Large intestine (tissue), 3 donors: ENCODE results near the gene POU2AF1. TPM values are rescaled to one million over a fixed set of nuclear protein-coding genes. Genes with fewer than 3 reads are reported as not detected.

Experiments used
- DNase-seq, 2 donors: peaks; one replicate each; pipeline versions ENCODE4 v3.0.0 to v3.0.0-alpha.2; 2013
- H3K27ac ChIP-seq: one replicate; pipeline ENCODE4 v1.5.1; 2013; ENCODE audit warnings: low read length
- H3K27me3 ChIP-seq: 2 replicates; pipeline ENCODE4 v1.6.1; 2013; ENCODE audit warnings: low read length; ENCODE audit not compliant: control insufficient read depth, insufficient read depth
- H3K36me3 ChIP-seq: 2 replicates; pipeline ENCODE4 v1.6.1; 2013; ENCODE audit warnings: low read length; ENCODE audit not compliant: control insufficient read depth, insufficient read depth
- H3K4me1 ChIP-seq: one replicate; pipeline ENCODE4 v1.6.1; 2013; ENCODE audit warnings: low read length; ENCODE audit not compliant: control insufficient read depth, insufficient read depth
- H3K4me3 ChIP-seq: one replicate; pipeline ENCODE4 v1.5.1; 2013; ENCODE audit warnings: low read length
- H3K9me3 ChIP-seq: one replicate; pipeline ENCODE4 v1.6.1; 2013; ENCODE audit warnings: mild to moderate bottlenecking, low read depth, low read length, moderate library complexity; ENCODE audit not compliant: control insufficient read depth
- WGBS: methylation state at CpG from one replicate; pipeline ENCODE4 v1.1.5; 2013; ENCODE audit warnings: low lambda C conversion rate; ENCODE audit not compliant: insufficient coverage; 5-methylcytosine and 5-hydroxymethylcytosine counted together
- polyA plus RNA-seq: library from polyadenylated mRNA; unstranded; fragments of 120-200 nt; gene quantifications from one replicate; pipeline ENCODE4 v1.2.1, GENCODE V29; 2013

POU2AF1 gene
- polyA plus RNA-seq, 1 donor = 1.2 TPM

DNA sequence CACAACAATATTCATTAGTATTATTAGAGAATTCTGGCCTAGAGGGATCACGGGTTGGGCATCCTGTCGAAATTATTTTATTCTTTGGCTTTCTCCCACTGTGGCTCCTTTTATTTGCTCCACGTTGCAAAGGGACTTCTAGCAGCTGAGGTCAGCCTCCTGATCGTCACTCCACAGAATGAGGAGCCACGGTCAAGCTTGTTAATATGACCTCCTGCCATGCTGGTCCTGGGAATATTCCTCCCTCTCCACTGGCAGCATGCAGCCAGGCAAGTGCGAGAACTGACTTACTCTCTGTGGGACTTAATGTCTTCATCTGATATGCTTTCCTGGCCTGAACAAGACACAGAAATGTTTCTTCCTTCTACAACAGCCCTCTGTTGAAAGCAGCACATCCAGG is 59.8 kb downstream of the POU2AF1 start:
- H3K36me3 ChIP-seq = no peaks in the 10 kb centered on the region
- H3K4me3 ChIP-seq = no peak overlapping the region
- no peaks in the 10 kb centered on the region for H3K9me3 ChIP-seq
- no CpG with 5 or more reads among the region's 6 CpGs for WGBS
- no peaks in the 10 kb centered on the region for H3K27me3 ChIP-seq
- peaks cover 12% of the 10 kb centered on the region for H3K4me1 ChIP-seq
- no peak for DNase-seq
- H3K27ac ChIP-seq = no peak overlapping the region

DNA sequence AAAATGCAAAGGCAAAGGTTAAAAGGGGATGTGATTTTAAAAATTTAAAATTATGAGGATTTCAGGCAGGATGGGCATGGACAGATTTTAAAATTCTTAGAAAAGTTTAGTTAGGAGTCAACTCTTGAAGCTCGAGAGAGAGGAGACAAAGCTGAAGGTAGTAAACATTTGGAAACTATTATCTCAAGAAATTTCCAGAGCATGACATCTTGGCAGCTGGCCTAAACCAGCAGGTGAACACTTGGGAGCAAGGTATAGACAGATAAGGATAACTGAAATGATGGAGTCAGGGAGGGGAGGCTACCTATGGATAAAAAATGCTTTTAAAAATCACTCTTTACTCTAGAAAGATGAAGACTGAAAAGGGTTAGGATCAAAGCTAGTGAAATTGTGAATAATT is 67.0 kb downstream of the POU2AF1 start:
- Histone ChIP-seq H3K4me1 (peaks cover 8% of the 10 kb centered on the region), H3K27me3 (no peaks in the 10 kb centered on the region), H3K9me3 (no peaks in the 10 kb centered on the region), H3K27ac (no peak overlapping the region), H3K36me3 (no peaks in the 10 kb centered on the region), H3K4me3 (no peak overlapping the region)
- DNase-seq = peak in 1 of 2 donors; percentile 73
- WGBS = 20% methylated on average over 1 of the region's 1 CpG

DNA sequence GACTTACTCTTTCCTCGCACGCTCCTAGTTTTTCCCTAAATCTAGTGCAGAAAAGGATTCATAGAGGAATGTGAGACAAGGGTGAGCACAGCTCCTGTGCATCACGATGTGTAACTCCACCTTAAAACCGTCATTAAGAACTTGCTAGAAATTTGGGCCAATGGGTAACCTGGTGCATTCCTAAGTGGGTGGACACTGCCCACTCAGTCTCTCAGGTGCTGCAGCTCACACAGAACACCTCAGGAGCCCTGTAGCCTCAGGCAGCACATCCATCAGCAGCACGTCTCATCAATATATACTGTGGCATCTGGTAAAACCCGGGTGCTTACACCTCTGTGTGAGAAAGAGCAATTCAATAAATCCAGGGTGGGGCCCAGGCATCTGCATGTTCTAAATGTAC is 68.4 kb downstream of the POU2AF1 start:
- no peak overlapping the region for H3K27ac ChIP-seq
- no peaks in the 10 kb centered on the region for H3K36me3 ChIP-seq
- peaks cover 8% of the 10 kb centered on the region for H3K4me1 ChIP-seq
- no peaks in the 10 kb centered on the region for H3K9me3 ChIP-seq
- no CpG with 5 or more reads among the region's 6 CpGs for WGBS
- no peaks in the 10 kb centered on the region for H3K27me3 ChIP-seq
- DNase-seq = no peak
- no peak overlapping the region for H3K4me3 ChIP-seq

DNA sequence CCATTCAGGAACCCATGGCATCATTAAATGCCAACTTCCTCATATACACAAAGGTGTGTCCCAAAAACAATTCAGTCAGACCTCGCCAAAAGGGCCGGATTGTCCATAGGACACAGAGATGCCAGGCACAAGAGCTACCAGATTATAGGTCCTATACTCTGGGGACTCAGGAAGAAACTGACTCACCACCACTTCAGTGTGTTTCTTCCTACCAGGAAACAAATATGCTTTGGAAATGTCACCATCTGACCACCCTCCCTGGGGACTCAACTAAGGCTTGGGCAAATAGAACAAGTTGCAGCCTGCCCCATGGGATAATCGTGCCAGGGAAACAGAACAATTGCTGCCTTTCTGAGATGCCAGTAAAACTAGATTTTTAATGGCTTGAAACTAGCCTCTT is 69.0 kb downstream of the POU2AF1 start:
- no peaks in the 10 kb centered on the region for H3K36me3 ChIP-seq
- H3K27me3 ChIP-seq = no peaks in the 10 kb centered on the region
- H3K4me1 ChIP-seq = peaks cover 8% of the 10 kb centered on the region
- no CpG with 5 or more reads among the region's 3 CpGs for WGBS
- no peak for DNase-seq
- no peak overlapping the region for H3K4me3 ChIP-seq
- no peak overlapping the region for H3K27ac ChIP-seq
- no peaks in the 10 kb centered on the region for H3K9me3 ChIP-seq

DNA sequence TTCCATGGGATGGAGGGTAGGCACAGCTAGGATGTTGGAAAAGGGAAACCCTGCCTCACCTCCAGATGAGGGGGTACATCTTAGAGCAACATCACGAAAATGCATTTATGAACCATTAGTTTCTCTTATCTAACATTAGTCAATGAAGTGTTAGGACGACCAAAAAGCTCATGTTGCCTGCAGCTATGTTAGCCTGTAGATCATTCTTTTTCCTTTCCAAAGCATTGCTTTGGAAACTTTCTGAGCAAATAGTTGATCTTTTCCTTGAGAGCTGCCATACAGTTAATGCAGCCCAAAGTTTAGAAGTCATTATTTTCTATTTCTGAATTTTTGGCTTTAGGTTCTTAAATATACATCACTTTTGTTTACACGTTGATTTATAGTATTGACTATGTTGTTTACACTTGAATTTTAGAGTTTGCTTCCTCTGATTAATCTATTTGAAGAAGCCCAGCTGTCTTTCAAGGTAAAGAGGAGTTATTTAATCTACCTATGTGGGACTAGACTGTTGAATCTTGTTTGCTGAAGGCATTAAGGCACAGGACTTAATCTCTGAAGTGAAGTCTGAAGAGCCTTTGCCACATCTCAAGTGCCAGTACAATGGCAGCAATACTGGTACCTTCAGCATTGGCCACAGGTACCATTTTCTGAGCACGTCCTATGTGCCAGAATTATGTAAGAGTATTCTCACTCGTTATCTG is 69.7 kb downstream of the POU2AF1 start:
- 52% methylated on average over 3 of the region's 5 CpGs for whole genome bisulfite sequencing
- H3K27me3 ChIP-seq = no peaks in the 10 kb centered on the region
- H3K4me1 ChIP-seq = peaks cover 8% of the 10 kb centered on the region
- no peak for DNase-seq
- no peaks in the 10 kb centered on the region for H3K9me3 ChIP-seq
- no peak overlapping the region for H3K4me3 ChIP-seq
- no peak overlapping the region for H3K27ac ChIP-seq
- H3K36me3 ChIP-seq = no peaks in the 10 kb centered on the region

DNA sequence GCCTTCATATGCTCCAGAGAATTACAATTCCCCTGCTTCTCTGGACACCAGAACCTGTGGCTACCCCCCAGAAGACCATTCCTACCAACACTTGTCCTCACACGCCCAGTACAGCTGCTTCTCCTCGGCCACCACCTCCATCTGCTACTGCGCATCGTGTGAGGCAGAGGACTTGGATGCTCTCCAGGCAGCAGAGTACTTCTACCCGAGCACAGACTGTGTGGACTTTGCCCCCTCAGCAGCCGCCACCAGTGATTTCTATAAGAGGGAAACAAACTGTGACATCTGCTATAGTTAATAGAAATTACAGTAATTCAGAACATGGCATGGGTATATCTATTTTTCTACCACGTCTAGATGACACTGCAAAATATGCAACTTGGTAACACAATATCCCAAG is 70.9 kb downstream of the POU2AF1 start:
- peak; percentile 81 to 90 for DNase-seq
- H3K9me3 ChIP-seq = no peaks in the 10 kb centered on the region
- H3K36me3 ChIP-seq = no peaks in the 10 kb centered on the region
- no peak overlapping the region for H3K27ac ChIP-seq
- peaks cover 14% of the 10 kb centered on the region for H3K4me1 ChIP-seq
- no peaks in the 10 kb centered on the region for H3K27me3 ChIP-seq
- WGBS = 0% methylated on average over 1 of the region's 7 CpGs
- H3K4me3 ChIP-seq = no peak overlapping the region

DNA sequence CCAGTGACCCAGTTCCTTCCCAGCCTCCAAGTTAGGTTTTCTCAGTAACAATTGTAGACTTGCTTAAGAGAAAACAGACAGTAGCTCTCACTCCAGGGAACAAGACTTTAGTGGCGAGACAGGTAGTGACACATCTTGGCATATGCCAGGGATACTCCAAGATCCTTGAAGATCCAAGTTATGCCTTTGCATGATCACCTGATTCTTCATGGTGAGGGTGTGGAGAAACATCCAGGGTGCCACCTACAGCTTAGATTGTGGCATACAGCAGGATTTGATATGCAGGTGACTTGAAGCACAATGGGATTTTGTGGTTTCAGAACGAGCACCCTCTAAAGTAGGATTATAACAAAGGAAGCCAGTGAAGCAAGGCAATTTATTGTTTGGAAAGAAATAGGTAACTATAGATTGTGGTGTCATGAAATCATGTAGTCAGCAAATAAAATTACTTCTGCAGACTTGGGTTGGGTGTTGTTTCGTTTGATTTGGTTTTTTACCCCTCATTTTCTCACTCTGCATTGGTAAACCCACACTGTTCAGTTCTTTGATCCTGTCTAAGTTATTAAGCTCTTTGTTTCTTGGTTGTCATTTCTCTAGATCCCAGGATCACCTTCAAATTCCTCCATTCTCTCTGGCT is 71.5 kb downstream of the POU2AF1 start:
- 100% methylated on average over 1 of the region's 3 CpGs for WGBS
- Histone ChIP-seq H3K27me3 (no peaks in the 10 kb centered on the region), H3K4me3 (no peak overlapping the region), H3K4me1 (peaks cover 19% of the 10 kb centered on the region), H3K36me3 (no peaks in the 10 kb centered on the region), H3K9me3 (no peaks in the 10 kb centered on the region), H3K27ac (no peak overlapping the region)
- DNase-seq = no peak

DNA sequence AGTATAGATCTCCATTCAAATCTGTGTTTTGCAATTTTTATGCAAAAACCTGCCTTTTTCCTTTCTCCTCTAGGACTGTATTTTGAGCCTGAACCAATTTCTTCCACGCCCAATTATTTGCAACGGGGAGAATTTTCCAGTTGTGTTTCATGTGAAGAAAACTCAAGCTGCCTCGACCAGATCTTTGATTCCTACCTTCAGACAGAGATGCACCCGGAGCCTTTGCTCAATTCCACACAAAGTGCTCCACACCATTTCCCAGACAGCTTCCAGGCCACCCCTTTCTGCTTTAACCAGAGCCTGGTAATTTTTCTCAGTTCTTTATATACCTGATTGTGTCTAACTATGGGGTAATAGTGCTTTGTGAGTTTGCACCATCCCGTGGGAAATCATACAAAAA is 72.8 kb downstream of the POU2AF1 start:
- peaks cover 28% of the 10 kb centered on the region for H3K4me1 ChIP-seq
- no peaks in the 10 kb centered on the region for H3K27me3 ChIP-seq
- H3K27ac ChIP-seq = no peak overlapping the region
- no peaks in the 10 kb centered on the region for H3K9me3 ChIP-seq
- no peak for DNase-seq
- no peaks in the 10 kb centered on the region for H3K36me3 ChIP-seq
- 100% methylated on average over 1 of the region's 5 CpGs for WGBS
- no peak overlapping the region for H3K4me3 ChIP-seq

DNA sequence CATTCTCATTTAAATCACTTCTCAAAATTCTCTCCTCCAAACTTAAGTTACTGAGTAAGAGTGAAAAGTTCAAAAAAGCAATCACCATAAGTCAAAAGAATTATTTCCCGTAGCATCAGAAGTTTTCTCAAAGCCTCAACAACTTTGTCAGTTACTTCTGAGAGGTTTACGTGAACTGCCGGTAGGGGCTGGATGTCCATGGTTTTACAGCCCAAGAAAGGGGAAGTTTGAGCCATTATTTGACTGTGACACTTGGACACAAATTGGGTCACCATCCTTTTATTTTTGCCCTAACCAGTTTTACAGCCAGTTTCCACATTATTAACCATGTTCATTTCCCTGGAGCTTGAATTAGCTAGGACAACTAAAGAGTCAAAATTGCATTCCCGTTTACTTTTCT is 73.2 kb downstream of the POU2AF1 start:
- DNase-seq = no peak
- Histone ChIP-seq H3K36me3 (no peaks in the 10 kb centered on the region), H3K4me1 (peaks cover 28% of the 10 kb centered on the region), H3K27me3 (no peaks in the 10 kb centered on the region), H3K9me3 (no peaks in the 10 kb centered on the region), H3K4me3 (no peak overlapping the region), H3K27ac (no peak overlapping the region)
- WGBS = 92% methylated on average over 2 of the region's 4 CpGs

DNA sequence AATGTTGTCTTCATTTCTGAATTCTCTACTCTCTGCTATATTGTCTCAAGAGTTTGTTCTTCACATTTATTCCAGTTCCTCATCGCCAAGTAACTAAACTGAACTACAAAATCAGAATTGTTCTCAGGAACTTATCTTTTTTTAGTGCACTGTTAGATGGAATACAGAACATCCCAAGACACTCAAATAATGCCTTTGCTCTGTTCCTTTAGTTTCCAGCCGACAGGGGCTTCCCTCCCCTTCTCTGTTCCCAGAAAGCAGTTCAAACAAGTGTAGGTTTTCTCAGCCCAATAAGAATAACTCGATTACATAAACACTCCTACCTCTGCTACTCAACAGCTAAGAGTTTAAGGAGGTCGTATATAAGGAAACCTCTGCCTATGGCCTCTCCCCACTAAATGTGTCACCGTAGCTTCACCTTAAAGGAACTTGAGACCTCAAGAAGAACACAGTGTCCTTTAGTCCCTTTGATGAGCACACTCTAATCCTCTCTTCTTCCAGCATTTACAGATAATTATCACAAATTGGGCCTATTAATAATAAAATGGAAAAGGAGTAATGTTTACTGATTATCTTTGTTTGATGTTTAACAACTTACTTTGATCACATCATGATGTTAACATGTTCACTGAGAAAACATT is 73.8 kb downstream of the POU2AF1 start:
- 100% methylated on average over 1 of the region's 5 CpGs for WGBS
- Histone ChIP-seq H3K9me3 (no peaks in the 10 kb centered on the region), H3K4me1 (peaks cover 31% of the 10 kb centered on the region), H3K27me3 (no peaks in the 10 kb centered on the region), H3K36me3 (no peaks in the 10 kb centered on the region), H3K4me3 (no peak overlapping the region), H3K27ac (no peak overlapping the region)
- no peak for DNase-seq
